ENCODE measurements around the gene PDK2.
A peak's percentile ranks its signal among the peaks of the same experiment; 100 is the strongest.

Gene PDK2

GRCh38 chr17:50128441-50129352 lies 33.5 kb downstream of the PDK2 start:
- no peak overlapping the region for H3K27ac ChIP-seq
- peaks cover 30 to 45% (median 32%) of the 10 kb centered on the region in 11 experiments; a peak in 21 of 22 replicates for H4K20me1 ChIP-seq
- peak overlapping the region; percentile 36 to 99 (median 69) for H3K4me2 ChIP-seq
- TF ChIP-seq Cebpa-rat (IDR thresholded peaks at IDR 0.05): no peak
- peaks cover 19 to 38% (median 29%) of the 10 kb centered on the region in 10 experiments for H3K4me1 ChIP-seq
- H3K9ac ChIP-seq: no peak overlapping the region
- H3K36me3 ChIP-seq: peaks cover 8 to 21% (median 12%) of the 10 kb centered on the region in 11 experiments; a peak in 21 of 22 replicates
- H3K9me3 ChIP-seq (replicated peaks in 1 of 11): 0 out of 22 replicates have a peak, but pooled peaks cover 0 to 4% (median 0%) of the 10 kb centered on the region in 11 experiments
- peak overlapping the region in 6 of 10 experiments; percentile 20 to 56 (median 31); a peak in 7 of 20 replicates for H3K4me3 ChIP-seq
- H3K27me3 ChIP-seq: peaks cover 23 to 68% (median 60%) of the 10 kb centered on the region in 11 experiments

GRCh38 chr17:50129353-50129727 lies 34.2 kb downstream of the PDK2 start:
- Histone ChIP-seq H3K9me3 (replicated peaks in 1 of 11) (0 out of 22 replicates have a peak, but pooled peaks cover 0 to 4% (median 0%) of the 10 kb centered on the region in 11 experiments), H3K4me1 (peaks cover 19 to 38% (median 29%) of the 10 kb centered on the region in 10 experiments), H3K27me3 (peaks cover 23 to 66% (median 60%) of the 10 kb centered on the region in 11 experiments), H3K27ac (no peak overlapping the region), H4K20me1 (peaks cover 35 to 52% (median 38%) of the 10 kb centered on the region in 11 experiments), H3K9ac (0 out of 22 replicates have a peak overlapping the region, but pooled peaks of 1 of the 11 experiments have one; percentile 33), H3K36me3 (peaks cover 13 to 27% (median 17%) of the 10 kb centered on the region in 11 experiments), H3K4me3 (peak overlapping the region in 9 of 10 experiments; percentile 33 to 71 (median 61); a peak in 14 of 20 replicates), H3K4me2 (peak overlapping the region; percentile 51 to 99 (median 93); a peak in 20 of 22 replicates)
- no peak for TF ChIP-seq Cebpa-rat (IDR thresholded peaks at IDR 0.05)

- Histone ChIP-seq H3K36me3 (peaks cover 18 to 33% (median 23%) of the 10 kb centered on the region in 11 experiments), H4K20me1 (peaks cover 40 to 58% (median 43%) of the 10 kb centered on the region in 11 experiments), H3K4me3 (peak within 1 kb of the TSS; percentile 49 to 71 (median 59)), H3K9me3 (replicated peaks in 1 of 11) (0 out of 22 replicates have a peak, but pooled peaks cover 0 to 4% (median 0%) of the 10 kb centered on the region in 11 experiments), H3K4me1 (peaks cover 19 to 38% (median 29%) of the 10 kb centered on the region in 10 experiments), H3K4me2 (peak within 1 kb of the TSS; percentile 91 to 99 (median 98)), H3K9ac (peak within 1 kb of the TSS; percentile 38 to 70 (median 64); a peak in 15 of 22 replicates), H3K27ac (no peak within 1 kb of the TSS), H3K27me3 (peaks cover 23 to 66% (median 60%) of the 10 kb centered on the region in 11 experiments)
- no peak for TF ChIP-seq Cebpa-rat (IDR thresholded peaks at IDR 0.05)
Measured at GRCh38 chr17:50129728-50130558, 34.8 kb downstream of the PDK2 start, which contains the start of gene SAMD14. Gene SAMD14 (minus strand): TSS chr17:50130160. CDS start chr17:50124959, 5,201 bp downstream.

- no peak for TF ChIP-seq Cebpa-rat (IDR thresholded peaks at IDR 0.05)
- peak overlapping the region in 7 of 10 experiments; percentile 49 to 63 (median 61); a peak in 9 of 20 replicates for H3K4me3 ChIP-seq
- H3K4me2 ChIP-seq: peak overlapping the region; percentile 91 to 99 (median 98); a peak in 21 of 22 replicates
- peaks cover 23 to 66% (median 60%) of the 10 kb centered on the region in 11 experiments for H3K27me3 ChIP-seq
- peaks cover 24 to 39% (median 29%) of the 10 kb centered on the region in 11 experiments for H3K36me3 ChIP-seq
- H3K9ac ChIP-seq: peak overlapping the region in 3 of 11 experiments; percentile 67 to 70 (median 69); a peak in 2 of 22 replicates
- no peak overlapping the region for H3K27ac ChIP-seq
- H4K20me1 ChIP-seq: peaks cover 43 to 64% (median 49%) of the 10 kb centered on the region in 11 experiments
- H3K9me3 ChIP-seq (replicated peaks in 1 of 11): 0 out of 22 replicates have a peak, but pooled peaks cover 0 to 4% (median 0%) of the 10 kb centered on the region in 11 experiments
- H3K4me1 ChIP-seq: peaks cover 19 to 38% (median 29%) of the 10 kb centered on the region in 10 experiments
Measured at GRCh38 chr17:50130559-50131305, 35.6 kb downstream of the PDK2 start.

GRCh38 chr17:50132104-50132794 lies 37.1 kb downstream of the PDK2 start:
- Histone ChIP-seq H3K36me3 (peaks cover 39 to 54% (median 44%) of the 10 kb centered on the region in 11 experiments), H3K4me1 (peaks cover 17 to 35% (median 27%) of the 10 kb centered on the region in 10 experiments), H3K9ac (no peak overlapping the region), H4K20me1 (peaks cover 58 to 80% (median 64%) of the 10 kb centered on the region in 11 experiments), H3K4me2 (no peak overlapping the region), H3K9me3 (replicated peaks in 1 of 11) (0 out of 22 replicates have a peak, but pooled peaks cover 0 to 4% (median 0%) of the 10 kb centered on the region in 11 experiments), H3K4me3 (no peak overlapping the region), H3K27ac (no peak overlapping the region), H3K27me3 (peaks cover 23 to 64% (median 58%) of the 10 kb centered on the region in 11 experiments)
- TF ChIP-seq Cebpa-rat (IDR thresholded peaks at IDR 0.05): no peak

- no peak overlapping the region for H3K4me2 ChIP-seq
- no peak overlapping the region for H3K4me3 ChIP-seq
- peaks cover 8 to 31% (median 17%) of the 10 kb centered on the region in 10 experiments for H3K4me1 ChIP-seq
- H3K27me3 ChIP-seq: peaks cover 23 to 56% (median 50%) of the 10 kb centered on the region in 11 experiments
- peaks cover 48 to 64% (median 54%) of the 10 kb centered on the region in 11 experiments for H3K36me3 ChIP-seq
- 0 out of 22 replicates have a peak, but pooled peaks cover 0 to 4% (median 0%) of the 10 kb centered on the region in 11 experiments for H3K9me3 ChIP-seq (replicated peaks in 1 of 11)
- 0 out of 22 replicates have a peak overlapping the region, but pooled peaks of 1 of the 11 experiments have one; percentile 7 for H3K9ac ChIP-seq
- peaks cover 67 to 89% (median 73%) of the 10 kb centered on the region in 11 experiments for H4K20me1 ChIP-seq
- no peak for TF ChIP-seq Cebpa-rat (IDR thresholded peaks at IDR 0.05)
- no peak overlapping the region for H3K27ac ChIP-seq
Measured at GRCh38 chr17:50133028-50133768, 38.0 kb downstream of the PDK2 start.
